ENCODE measurements around the gene KCNJ14. TPM values are rescaled to one million over a fixed set of nuclear protein-coding genes. Genes with fewer than 3 reads are reported as not detected.

The KCNJ14 gene
- polyA plus RNA-seq (ENCODE audit: insufficient read length), result 1.1 TPM
- long read RNA-seq, donor 1, result 0 reads
- long read RNA-seq, donor 2, result 0 reads
- long read RNA-seq, donor 3, result 0 reads
- long read RNA-seq, donor 4, result 0 reads
- long read RNA-seq, donor 5, result 0 reads
- long read RNA-seq, donor 6, result 0 reads
- long read RNA-seq, donor 7, partial matches to known transcripts, result 0 of 1 reads
- long read RNA-seq, donor 7, other reads (novel, unspliced or antisense), result 0 of 1 reads
- long read RNA-seq, donor 8, result 0 reads

DNA sequence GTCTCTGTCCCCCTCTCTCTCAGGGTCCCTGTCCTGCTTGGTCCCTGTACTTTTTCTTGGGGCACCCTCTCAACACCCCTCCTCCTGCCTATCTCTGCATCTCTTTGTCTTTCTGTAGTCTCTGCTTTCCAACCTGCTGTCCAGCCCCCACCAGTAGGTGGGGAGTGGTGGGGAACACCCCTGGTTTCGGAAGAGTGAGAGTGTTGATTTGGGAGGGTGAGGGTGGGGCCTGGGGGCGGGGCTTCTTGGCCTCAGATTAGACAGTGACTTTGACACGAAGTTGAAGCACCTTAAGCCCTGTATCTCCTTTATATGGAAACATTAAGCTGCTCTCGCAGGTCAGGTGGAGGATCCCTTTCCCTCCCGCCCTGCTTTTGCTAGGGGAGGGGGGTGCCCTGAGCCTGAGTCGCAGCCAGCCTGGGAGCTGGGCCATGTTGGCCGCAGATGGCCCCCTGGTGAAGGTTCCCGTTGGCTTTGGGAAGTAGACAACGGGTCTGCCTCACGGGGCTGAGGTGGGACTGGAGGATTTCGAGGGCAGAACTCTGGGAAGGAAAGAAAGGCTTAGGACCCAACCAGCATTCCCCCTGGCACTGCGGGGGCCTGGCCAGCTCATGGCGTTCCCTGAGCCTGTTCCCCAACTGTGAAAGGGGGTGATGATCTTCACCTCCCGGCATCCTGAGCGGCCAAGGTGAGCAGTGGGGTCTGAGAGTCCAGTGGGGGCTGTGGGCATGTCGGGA, at the start of gene KCNJ14:
Gene KCNJ14 (plus strand): TSS at position 404 of the 737 bp plus-strand sequence. CDS start 6,151 bp downstream, outside the sequence.
- DNase-seq, result no peak

GRCh38 chr19:48405850-48406249, 49.5 kb upstream of the KCNJ14 start:
- no peak for DNase-seq

DNA sequence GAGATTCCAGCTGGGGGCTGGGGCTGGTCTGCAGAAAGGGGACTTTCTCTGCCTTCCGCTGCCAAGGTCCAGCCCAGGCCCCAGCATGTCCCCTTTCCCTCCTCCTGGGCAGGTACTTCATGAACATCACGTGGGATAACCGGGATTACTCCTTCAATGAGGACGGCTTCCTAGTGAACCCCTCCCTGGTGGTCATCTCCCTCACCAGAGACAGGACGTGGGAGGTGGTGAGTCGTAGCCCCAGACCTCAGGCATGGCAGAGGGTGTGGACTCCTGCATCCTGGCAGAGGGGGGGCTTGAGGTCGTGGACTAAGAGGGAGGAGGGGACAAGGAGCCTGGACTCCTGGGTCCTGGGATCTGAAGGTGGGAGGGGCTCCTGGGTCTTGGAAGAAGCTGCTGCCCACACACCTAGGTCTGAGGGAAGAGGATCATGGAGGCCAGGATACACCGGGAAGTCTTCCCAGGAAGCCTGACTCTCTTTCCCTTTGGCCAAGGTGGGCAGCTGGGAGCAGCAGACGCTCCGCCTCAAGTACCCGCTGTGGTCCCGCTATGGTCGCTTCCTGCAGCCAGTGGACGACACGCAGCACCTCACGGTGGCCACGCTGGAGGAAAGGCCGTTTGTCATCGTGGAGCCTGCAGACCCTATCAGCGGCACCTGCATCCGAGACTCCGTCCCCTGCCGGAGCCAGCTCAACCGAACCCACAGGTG, 41.3 kb upstream of the KCNJ14 start:
- no peak for DNase-seq

DNA sequence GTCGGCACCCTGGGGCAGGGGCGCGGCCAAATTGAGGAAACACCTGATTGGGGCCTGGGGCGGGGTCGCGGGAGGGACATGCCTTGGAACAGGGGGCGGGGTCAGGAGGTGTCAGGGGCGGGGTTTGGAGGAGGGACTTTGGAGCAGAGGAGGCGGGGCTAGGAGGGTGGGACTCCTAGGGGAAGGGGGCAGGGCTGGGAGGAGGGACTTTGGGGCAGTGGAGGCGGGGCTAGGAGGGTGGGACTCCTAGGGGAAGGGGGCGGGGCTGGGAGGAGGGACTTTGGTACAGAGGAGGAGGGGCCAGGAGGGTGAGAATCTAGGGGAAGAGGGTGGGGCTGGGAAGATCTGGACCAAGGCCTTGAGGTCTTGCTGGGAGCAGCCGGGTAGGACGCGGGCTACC, 40.0 kb upstream of the KCNJ14 start:
- no peak for DNase-seq

- DNase-seq, result no peak
These were observed 39.6 kb upstream of the KCNJ14 start for GRCh38 chr19:48415806-48416221.

DNA sequence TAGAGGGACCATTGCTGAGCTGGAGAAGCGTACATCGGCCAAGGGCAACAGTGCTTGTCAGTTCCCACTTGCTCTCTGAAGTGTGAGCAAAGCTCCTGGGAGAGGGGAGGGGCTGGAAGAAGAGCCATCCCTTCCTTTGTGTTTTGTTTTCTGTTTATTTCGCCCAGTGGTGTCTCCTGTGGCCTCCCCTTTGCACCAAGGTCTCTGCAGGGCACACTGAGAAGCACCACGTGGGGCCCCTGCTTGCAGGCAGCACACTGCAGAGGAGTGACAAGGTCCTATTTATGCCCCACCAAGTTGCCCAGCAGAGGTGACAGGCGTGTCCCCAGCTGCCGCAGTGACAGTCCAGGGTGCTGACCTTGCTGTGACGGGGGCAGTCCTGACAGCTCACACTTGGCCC, 38.0 kb upstream of the KCNJ14 start:
- no peak for DNase-seq

- DNase-seq, result no peak
These were observed 36.9 kb upstream of the KCNJ14 start for GRCh38 chr19:48418317-48419064.

DNA sequence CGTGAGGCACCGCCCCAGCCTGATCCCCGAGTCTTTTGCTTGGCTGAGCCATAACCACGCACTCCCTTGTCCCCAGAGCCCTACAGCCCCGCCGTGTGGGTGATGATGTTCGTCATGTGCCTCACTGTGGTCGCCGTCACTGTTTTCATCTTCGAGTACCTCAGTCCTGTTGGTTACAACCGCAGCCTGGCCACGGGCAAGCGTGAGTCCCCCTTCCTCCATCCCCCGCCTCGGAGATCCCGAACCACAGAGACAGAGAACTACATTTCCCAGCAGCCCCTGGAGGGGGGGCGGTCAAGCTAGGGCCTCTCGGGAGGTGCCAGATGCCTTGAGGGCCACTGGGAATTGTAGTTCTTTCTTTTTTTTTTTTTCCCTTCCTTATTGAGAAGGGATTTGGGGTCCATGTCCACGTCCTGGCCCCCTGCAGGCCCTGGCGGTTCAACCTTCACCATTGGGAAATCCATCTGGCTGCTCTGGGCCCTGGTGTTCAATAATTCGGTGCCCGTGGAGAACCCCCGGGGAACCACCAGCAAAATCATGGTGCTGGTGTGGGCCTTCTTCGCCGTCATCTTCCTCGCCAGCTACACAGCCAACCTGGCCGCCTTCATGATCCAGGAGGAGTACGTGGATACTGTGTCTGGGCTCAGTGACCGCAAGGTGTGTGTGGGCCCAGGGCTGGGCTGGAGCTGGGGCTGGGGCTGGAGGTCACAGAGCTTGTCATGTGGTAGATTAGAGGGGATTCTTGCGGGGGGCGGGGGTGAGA, 36.0 kb upstream of the KCNJ14 start:
- no peak for DNase-seq

GRCh38 chr19:48421548-48421947, 33.8 kb upstream of the KCNJ14 start:
- no peak for DNase-seq

DNA sequence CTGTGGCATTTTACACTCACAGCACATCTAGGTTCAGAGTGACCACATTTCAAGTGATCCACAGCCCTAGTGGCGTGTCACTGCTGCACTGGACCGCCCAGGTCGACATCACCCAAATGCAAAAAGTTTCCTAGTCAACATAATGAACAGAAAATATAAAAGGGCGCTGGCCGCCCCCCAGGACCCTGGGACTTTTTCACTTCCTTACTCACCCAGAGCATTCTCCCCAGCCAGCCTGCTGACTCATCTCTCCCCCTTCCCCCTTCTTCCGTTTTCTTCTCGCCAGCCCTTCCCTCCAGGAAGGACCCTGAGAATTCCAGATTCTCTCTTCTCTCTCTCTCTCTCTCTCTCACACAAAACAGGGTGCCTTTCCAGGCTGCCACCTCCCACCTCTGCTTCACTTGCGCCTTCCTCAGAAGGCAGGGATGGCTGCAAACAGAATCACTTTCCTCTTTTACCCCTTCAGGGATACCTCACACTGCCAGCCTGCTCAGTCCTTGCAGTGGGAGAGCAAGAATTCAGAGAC, 30.6 kb upstream of the KCNJ14 start:
- no peak for DNase-seq

GRCh38 chr19:48428670-48429069, 26.7 kb upstream of the KCNJ14 start:
- no peak for DNase-seq

DNA sequence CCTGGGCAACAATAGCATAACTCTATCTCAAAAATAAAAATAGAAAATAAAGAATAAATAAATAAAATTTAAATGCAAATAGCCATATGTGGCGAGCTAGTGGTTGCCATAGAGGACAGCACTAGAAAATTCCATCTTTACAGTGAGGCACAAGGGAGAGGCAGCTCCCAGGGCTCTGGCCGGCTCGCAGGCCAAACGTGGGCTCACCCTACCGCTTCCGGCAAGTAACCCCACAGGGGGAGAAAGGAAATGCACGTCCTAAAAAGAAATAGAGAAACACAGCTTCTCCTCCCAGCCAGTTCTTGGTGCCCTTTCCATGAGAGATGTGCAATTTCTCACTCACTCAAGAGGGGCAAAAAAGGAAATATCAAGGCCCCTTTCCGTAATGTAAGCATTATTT, 22.0 kb upstream of the KCNJ14 start:
- DNase-seq, result no peak

DNA sequence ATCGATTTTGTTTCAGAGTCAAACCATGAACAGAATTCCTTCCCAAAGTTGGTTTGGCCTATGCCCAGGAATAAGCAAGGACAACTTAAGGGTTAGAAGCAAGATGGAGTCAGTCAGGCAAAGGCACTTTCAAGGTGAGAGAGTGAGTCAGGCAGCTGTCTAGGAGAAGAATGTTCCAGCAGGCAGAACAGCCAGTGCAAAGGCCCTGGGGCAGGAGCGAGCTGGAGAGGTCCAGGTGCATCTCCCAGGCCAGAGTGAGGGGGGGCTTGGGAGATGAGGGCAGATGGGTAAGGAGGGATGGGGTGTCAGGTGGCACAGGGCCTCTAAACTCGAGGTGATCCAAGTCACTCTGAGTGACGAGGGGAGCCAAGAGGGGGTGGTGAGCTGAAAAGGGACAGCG, 18.8 kb upstream of the KCNJ14 start:
- DNase-seq, result no peak

DNA sequence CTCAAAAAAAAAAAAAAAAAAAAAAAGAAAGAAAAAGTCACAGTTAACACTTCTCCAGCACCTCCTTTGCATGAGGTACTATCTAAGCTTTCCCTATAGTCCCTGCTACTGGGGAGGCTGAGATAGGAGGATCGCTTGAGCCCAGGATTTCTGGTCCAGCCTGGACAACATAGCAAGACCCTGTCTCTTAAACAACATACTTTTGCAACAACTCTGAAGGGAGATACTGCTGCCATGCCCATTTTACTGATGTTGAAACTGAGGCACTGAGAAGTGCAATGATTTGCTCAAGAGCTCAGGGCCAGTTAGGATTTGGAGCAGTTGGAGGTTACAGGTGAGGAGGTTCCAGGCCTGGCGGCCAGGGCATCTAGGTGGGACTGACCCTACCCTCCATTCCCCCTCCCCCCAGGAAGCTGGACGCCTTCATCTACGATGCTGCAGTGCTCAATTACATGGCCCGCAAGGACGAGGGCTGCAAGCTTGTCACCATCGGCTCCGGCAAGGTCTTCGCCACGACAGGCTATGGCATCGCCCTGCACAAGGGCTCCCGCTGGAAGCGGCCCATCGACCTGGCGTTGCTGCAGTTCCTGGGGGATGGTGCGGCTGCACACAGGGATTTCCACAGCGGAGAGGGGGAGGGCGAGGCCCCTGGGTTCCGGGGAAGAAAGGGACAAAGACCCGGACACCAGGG, 13.9 kb upstream of the KCNJ14 start:
- no peak for DNase-seq

GRCh38 chr19:48442116-48443035, 13.0 kb upstream of the KCNJ14 start:
- no peak for DNase-seq

DNA sequence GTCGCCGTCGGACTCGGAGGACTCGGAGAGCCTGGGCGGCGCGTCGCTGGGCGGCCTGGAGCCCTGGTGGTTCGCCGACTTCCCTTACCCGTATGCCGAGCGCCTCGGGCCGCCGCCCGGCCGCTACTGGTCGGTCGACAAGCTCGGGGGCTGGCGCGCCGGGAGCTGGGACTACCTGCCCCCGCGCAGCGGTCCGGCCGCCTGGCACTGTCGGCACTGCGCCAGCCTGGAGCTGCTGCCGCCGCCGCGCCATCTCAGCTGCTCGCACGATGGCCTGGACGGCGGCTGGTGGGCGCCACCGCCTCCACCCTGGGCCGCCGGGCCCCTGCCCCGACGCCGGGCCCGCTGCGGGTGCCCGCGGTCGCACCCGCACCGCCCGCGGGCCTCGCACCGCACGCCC, 12.1 kb upstream of the KCNJ14 start:
- no peak for DNase-seq

- DNase-seq, result no peak
These were observed 11.6 kb upstream of the KCNJ14 start for GRCh38 chr19:48443731-48444128.

DNA sequence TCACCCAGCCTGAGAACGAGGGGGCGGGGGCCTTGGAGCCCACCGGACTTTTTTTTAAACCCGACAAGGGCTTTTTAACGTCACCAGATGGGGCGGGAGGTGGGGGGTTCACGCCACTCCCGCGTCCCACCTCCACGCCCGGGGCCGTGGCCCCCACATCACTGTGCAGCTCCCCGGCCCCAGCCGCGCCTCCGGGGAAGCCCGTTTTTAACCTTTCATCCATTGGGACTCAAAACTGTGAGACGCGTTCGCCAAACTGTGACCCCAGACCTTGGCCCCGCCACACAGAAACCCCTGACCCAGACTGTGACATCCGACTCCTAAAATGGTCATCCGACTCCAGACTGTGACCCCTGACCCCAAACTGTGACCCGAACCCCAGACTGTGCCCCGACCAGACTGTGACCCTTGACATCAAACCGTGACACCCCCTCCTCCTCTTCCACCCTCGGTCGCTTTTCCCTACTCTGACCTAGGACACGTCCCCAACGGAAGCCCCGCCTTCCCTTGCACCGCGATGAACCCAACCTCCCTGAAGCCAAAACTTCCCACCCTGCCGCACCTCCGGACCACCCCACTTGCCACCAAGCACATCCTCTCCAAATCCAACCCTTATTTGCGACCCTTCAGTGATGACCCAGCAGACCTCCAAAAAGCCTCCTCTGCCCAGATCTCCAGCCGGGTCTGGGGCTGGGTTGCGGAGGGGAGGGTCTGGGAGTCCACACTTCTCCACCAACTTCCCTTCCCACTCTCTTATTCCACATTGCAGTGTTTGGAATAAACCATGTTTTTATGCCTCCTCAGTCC, 11.0 kb upstream of the KCNJ14 start:
- DNase-seq, result no peak

DNA sequence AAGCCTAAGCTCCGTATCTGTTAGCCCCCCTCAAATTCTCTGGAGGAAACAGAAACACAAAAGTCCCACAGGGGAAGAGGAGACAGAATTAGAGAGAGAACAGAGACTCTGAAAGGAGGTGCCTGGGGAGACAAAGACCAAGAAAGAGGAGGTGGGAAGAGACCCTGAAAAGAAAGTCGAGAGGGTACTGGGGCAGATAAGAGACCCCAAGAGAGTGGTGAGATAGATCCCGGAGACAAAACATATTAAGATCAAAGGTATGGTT, 10.5 kb upstream of the KCNJ14 start:
- no peak for DNase-seq
